Embryonic facial prominence (tissue), 1 donor: ENCODE measurements around the gene TPO.

Source experiments
- DNase-seq: peaks from one replicate; pipeline ENCODE4 v3.0.0-alpha.2; 2016; ENCODE audit errors: extremely low spot score

TPO gene

DNA sequence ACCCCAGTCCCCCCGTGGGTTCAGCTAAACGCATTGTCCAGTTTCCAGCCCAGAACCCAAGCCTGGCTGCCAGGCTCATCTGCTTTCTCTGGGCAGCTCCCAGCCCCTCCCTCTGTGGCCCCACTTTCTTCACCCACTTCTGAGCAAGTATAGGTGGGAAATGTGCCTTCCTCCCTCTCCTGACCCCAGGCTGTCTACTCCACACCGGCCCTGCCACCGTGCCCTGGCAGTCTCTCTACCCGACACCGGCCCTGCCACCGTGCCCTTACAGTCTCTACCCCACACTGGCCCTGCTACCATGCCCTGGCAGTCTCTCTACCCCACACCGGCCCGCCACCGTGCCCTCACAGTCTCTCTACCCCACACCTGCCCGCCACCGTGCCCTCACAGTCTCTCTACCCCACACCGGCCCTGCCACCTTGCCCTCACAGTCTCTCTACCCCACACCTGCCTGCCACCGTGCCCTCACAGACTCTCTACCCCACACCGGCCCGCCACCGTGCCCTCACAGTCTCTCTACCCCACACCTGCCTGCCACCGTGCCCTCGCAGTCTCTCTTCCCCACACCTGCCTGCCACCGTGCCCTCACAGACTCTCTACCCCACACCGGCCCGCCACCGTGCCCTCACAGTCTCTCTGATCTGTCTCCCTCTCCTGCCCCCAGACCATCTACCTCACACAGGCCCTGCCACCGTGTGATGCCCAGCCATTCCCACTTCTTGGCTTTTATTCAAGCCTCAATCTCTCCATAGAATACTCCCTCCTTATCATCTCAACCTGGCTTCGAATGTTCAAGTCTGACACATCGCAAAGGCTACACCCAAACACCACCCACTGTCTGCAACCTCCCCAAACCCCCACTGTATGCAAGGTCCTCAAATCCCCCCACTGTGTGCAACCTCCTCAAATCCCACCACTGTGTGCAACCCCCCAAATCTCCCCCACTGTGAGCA is 108.9 kb downstream of the TPO start:
- DNase-seq, result no peak

DNA sequence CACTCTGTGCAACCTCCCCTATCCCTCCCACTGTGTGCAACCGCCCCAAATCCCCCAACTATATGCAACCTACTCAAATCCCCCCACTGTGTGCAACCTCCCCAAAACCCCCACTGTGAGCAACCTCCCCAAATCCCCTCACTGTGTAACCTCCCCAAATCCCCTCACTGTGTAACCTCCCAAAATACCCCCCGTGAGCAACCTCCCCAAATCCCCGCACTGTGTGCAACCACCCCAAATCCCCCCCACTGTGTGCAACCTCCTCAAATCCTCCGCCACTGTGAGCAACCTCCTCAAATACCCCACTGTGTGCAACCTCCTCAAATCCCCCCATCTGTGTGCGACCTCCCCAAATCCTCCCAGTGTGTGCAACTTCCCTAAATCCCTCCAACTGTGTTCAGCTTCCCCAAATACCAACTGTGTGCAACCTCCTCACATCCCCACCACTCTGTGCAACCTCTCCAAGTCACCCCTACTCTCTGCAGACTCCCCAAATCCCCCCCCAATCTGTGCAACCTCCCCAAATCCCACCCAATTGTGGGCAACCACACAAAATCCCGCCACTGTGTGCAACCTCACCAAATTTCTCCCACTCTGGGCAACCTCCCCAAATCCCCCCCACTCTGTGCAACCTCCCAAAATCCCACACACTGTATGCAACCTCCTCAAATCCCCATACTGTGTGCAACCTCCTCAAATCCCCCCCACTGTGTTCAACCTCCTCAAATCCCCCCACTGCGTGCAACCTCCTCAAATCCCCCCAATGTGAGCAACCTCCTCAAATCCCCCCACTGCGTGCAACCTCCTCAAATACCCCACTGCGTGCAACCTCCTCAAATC is 114.1 kb downstream of the TPO start:
- DNase-seq, result no peak

DNA sequence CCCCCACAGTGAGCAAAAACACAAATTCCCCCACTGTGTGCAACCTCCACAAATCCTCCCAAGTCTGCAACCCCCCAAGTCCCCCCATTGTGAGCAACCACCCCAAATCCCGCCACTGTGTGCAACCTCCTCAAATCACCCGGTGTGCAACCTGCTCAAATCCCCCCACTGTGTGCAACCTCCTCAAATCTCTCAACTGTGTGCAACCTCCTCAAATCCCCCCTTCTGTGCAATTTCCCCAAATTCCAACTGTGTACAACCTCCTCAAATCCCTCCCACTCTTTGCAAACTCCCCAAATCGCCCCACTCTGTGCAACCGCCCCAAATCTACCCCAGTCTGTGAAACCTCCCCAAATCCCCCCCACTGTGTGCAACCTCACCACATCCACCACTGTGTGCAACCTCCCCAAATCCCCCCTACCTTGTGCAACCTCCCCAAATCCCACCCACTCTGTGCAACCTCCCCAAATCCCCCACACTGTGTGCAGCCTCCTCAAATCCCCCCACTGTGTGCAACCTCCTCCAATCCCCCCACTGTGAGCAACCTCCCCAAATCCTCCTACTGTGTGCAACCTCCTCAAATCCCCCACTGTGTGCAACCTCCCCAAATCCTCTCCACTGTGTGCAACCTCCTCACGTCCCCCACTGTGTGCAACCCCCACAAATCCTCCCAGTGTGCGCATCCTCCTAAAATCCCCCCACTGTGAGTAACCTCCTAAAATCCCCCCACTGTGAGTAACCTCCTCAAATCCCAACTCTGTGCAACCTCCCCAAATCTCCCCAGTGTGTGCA is 115.2 kb downstream of the TPO start:
- DNase-seq, result no peak

DNA sequence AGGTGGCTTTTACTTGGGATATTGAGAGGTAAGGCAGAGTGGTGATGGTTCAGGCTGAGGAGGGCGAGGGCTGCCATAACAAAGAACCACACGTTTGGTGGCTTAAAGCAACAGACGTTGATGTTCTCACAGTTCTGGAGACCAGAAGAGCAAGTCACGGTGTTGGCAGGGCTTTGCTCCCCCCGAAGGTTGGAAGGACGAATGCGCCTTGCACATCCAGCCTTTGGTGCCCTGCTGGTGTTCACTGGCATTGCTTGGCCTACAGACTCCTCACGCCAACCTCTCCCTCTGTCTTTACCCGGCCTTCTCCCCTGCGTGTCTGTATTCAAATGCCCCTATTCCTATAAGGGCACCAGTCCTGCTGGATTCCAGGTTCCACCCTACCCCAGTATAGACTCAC is 125.4 kb downstream of the TPO start:
- DNase-seq, result no peak

- no peak for DNase-seq
These were observed 126.2 kb downstream of the TPO start for GRCh38 chr2:1539441-1539840.

DNA sequence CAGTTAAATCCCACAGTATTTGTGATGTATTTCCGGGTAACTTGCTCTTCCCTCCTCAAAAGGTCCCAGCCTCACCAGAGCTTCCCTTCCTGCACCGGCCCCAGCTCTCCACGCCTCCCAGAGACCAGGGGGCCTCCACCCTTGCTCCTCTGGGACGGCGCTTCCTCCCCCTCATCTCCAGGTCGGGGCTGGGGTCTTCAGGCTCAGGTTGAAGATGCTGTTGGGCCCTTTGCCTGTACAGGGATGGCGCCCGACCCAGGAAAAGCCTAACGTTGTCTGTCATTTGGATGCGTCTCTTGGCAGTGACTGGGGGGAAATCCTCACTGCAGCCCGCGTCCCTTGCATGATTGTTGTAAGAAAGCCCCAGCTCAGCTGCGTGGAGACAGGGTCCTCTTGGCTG is 126.7 kb downstream of the TPO start:
- DNase-seq, result no peak

DNA sequence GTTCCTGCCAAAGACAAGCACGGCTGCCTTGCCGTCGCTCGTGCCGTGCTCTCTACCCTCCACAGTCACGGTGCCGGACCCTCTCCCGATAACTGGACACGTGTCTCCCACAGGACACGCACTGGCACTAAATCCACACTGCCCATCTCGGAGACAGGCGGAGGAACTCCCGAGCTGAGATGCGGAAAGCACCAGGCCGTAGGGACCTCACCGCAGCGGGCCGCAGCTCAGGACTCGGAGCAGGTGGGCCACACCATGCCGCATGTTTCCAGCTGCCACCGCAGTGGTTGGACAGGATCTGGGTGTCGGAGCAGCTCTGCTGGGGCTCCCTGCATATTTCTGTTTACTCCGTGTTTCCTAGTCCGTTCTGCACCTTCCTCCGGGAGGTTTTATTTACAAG is 127.2 kb downstream of the TPO start:
- DNase-seq, result no peak

GRCh38 chr2:1541040-1541439 is 127.8 kb downstream of the TPO start:
- no peak for DNase-seq

DNA sequence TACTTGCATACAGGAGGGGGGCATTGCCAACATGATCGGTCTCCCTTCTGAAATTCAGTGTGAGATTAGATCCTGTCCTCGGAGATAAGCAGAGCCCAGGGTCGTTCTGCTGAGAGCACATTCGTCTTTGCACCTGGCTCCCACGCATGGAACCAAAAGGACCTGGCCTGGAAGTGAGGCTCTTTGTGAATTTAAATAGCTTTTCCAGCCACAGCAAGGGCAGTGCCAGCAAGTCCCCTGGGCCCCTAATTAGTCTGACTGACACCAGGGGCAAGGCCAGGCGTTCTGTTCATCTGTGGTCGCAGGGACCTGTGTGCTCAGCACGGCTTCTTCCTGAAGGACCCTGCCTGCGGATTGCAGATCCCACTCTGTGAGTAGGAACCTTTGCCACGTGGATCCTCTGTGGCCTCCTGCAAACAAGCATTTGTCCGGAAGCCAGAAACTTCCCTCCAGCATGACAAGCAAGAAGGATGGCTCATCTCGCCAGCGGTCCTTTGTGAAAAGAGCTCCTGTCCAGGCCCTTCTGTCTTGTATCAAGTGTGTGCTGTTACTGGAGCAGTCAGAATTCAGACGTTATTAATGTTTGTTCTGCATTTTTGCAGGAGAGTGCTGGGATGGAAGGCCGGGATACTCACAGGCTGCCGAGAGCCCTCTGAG is 128.7 kb downstream of the TPO start:
- no peak for DNase-seq

DNA sequence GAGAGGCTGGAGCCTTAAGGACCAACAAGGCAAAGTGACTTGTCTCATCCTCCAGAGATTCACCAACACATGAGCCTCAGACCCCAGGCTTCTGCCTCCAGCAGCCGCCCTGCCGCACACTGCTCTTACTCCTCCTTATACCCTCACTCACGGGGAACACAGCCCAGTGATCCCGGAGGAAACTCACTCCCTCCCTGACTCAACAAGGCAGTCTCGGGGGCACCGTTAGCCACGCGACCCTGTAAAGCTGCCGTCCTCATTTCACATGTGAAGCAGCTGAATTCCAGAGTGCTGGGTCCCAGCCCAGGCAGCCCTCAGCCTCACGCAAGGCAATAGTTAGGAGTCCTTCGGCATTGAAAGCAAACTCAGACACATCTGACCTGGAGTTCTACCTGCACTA is 129.7 kb downstream of the TPO start:
- no peak for DNase-seq

DNA sequence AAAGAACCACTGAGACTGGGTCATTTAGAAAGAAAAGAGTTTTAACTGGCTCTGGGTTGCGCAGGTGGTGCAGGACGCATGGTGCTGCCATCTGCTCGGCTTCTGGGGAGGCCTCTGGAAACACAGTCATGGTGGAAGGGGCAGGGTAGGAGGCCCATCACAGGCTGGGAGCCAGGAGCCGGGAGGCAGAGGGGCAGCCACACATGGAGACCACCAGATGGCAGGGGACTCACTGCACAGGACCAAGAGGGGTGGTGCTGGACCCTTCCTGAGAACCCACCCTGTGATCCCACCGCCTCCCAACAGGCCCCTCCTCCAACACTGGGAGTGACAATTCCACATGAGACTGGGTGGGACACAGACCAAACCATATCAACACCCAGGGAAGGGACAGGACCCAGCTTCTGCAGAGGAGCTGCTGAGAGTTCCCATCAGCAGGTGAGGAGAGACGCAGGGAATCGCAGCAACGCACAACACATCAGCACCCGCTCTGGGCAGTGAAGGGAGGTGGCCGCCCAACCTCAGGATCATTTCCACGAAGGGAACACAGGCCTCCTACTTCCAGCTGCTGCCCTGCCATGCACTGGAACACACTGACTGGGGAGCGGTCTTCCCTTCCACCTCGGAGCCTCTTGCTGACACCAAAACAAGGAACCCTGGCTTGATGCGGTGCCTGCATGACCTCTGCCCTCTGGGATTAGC is 130.7 kb downstream of the TPO start:
- no peak for DNase-seq

DNA sequence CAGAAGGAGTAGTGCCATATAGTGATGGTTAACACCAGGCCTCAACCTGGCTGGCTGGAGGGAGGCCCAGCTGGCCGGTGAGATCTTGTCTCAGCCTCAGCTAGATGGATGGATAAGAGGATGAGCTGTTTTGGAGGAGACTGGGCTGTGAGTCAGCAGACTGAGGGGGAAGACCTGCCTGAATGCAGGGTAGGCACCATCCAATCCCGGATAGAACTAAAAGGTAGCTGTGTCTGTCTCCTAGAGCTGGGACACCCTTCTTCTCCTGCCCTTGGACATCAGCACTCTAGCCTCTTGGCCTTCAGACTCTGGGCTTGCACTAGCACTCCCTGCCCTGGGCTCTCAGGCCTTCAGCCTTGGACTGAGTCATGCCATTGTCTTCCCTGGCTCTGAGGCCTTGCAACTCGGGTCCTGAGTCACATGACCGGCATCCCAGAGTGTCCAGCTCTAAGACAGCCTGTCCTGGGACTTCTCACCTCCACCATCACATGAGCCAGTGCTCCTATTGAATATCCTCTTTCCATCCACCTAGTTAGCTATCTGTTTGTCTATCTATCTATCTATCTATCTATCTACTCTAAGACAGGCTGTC is 131.3 kb downstream of the TPO start:
- peak; percentile 3 for DNase-seq

DNA sequence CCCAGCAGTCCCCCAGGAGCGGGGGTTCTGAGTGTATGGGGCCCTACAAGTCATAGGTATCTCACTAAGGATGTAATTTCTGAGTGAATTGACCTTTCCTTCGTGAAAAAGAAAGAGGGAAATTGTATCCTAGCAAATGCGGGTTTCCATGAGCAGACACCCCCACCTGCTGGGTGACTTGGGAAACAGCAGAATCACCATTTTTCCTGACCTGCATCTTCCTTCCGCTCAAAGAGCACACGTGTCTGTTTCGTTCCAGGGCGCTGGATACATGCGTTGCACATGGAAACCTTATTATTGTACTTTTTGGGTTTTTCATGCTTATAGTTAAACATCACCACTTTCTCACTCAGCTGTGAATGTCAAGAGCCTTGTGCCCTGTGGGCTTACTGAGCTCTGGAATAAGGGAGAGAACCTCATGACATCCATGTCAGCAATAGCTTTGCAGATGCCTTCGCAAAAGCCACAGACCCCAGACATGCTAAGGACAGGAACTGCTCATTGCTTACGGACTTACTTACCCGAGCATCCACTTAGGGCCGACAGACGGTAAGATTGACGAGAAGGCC is 132.8 kb downstream of the TPO start:
- peak; percentile 15 for DNase-seq

DNA sequence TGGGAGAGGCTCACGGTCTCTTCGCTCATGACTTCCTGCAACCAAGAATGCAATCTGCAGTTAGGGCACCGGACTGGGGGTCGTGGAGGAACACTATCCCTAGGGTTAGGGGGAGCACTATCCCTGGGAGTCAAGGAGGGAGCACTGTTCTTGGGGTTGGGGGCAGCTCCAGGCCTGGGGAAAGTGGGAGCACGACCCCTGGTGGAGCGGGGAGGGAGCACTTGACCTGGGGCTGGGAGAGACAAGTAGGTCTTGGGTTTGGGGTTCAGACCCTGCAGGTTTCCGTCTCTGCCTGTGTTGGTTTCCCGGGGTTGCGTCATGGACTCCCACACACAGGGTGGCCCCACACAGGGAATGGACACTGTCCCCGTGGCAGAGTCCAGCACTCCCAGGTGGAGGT is 133.6 kb downstream of the TPO start:
- no peak for DNase-seq

- no peak for DNase-seq
These were observed 135.8 kb downstream of the TPO start for GRCh38 chr2:1548910-1549673.

DNA sequence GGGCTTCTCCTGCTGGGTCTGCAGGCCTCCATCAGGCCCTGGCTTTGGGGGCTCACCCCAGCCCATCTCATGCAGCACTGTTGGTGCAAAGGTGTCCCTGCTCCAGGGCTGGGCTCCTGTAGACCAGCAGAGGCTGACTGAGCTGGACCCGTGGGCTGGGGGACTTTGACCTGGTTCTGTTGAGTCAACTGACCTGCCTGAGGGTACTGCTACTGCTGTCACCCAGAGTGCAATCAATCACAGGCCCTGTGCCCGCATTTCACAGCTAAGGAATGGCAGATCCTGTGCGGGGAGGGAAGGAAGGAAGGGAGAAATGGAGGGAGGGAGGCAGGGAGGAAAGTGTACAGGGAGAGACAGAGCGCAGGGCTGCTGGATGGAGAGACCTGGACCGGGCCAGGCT is 136.8 kb downstream of the TPO start:
- no peak for DNase-seq

- peak; percentile 6 for DNase-seq
These were observed 137.5 kb downstream of the TPO start for GRCh38 chr2:1550658-1551316.

DNA sequence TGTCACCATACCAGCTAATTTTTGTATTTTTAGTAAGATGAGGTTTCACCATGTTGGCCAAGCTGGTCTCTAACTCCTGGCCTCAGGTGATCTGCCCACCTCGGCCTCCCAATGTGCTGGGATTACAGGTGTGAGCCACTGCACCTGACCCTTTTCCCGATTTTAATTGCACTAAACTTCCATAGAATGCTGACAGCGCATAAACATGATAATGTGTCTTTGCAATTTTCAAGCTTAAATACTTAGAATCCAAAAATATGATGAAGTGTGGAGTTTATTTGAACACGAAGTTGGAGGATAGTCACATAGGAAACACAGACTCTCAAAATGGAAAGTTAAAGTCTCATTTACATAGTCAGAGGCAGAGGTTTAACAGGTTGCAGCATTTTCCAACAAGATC is 138.6 kb downstream of the TPO start:
- DNase-seq, result no peak

GRCh38 chr2:1552611-1553010 is 139.3 kb downstream of the TPO start:
- DNase-seq, result no peak
